Measurements from ENCODE around the gene IER2. TPM values are rescaled to one million over a fixed set of nuclear protein-coding genes. Genes with fewer than 3 reads are reported as not detected.

Gene IER2
- total and polyA plus RNA-seq, 9 of the 15 experiments (the other 6 are each of a cell fraction or from before 2014, with no cell fraction given), result 4.5 to 205 (median 23.7) TPM

- TF ChIP-seq SRSF9 (IDR thresholded peaks at IDR 0.05; ENCODE audit: borderline replicate concordance, low read depth, low read length) (no peak), EHMT2 (IDR thresholded peaks at IDR 0.05) (no peak), SMARCA5 (IDR thresholded peaks at IDR 0.05) (no peak), THAP12 (CRISPR knock-in tag; IDR thresholded peaks at IDR 0.05) (no peak), KLF13 (tag; IDR thresholded peaks at IDR 0.05; ENCODE audit: borderline replicate concordance, low read depth) (no peak), CBX3 (IDR thresholded peaks at IDR 0.05; ENCODE audit: borderline replicate concordance in 1 of 2, low read length in 2 of 2) (no peak), ZBTB40 (IDR thresholded peaks at IDR 0.05) (0 out of 2 replicates have a peak, but pooled peaks have one; percentile 15), ZBTB40 (CRISPR knock-in tag; IDR thresholded peaks at IDR 0.05) (no peak), YY1 (IDR thresholded peaks at IDR 0.05; ENCODE audit: borderline replicate concordance in 1 of 3, control insufficient read depth in 1 of 3, extremely low read depth in 1 of 3, insufficient read depth in 3 of 3, insufficient read length in 1 of 3, insufficient replicate concordance in 2 of 3, low read depth in 1 of 3, low read length in 2 of 3) (no peak), SMARCB1 (IDR thresholded peaks at IDR 0.05; ENCODE audit: insufficient read length, low read depth) (no peak), CBFB (CRISPR knock-in tag; IDR thresholded peaks at IDR 0.05) (no peak), CAMTA2 (CRISPR knock-in tag; conservative IDR thresholded peaks at IDR 0.05) (no peak), ZBTB12 (CRISPR knock-in tag; IDR thresholded peaks at IDR 0.05) (no peak), TSC22D4 (tag; IDR thresholded peaks at IDR 0.05) (no peak)
Measured at GRCh38 chr19:13118424-13119193, 31.6 kb upstream of the IER2 start (continued).
